ENCODE data around the gene GAS2L1.

Gene GAS2L1

DNA sequence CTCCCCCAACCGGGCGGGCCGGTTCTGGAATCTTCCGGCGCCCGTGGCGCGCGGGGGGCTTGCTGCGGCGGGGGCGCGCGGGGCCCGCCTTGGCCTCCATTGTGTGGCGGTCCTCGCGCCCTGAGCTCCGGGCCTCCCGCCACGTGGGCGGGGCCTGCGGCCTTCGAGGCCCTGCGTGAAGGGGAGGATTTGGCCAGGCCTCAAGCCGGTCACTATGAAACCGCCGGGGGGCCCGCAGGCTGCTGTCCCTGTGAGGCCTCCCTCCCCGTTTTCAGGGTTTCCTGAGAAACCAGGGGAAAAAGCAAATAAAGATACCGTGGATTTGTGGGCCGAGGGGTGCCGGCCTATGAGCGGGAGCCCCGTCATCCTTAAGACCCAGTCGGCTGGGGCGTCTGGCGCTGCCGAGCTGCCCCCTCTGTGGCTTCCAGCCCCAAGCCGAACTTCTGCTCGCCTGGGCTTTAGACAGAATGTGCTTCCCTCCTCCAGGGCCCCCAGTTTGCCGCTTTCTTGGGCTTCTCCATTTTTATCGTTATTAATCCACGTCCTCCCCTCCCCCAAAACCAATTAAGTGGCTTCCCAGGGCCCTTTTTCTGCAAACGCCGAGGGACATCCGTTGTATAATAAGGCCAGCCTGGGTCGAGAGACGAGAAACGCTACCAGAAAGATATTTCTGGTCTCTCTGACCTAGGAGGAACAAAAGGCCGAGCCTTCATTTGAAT, 37.8 kb upstream of the GAS2L1 start:
- TF ChIP-seq ZNF274 (IDR thresholded peaks at IDR 0.05; ENCODE audit: low read depth, low read length), result no peak
- H3K4me3 ChIP-seq (ENCODE audit: low read length), result peak overlapping the region; percentile 82

DNA sequence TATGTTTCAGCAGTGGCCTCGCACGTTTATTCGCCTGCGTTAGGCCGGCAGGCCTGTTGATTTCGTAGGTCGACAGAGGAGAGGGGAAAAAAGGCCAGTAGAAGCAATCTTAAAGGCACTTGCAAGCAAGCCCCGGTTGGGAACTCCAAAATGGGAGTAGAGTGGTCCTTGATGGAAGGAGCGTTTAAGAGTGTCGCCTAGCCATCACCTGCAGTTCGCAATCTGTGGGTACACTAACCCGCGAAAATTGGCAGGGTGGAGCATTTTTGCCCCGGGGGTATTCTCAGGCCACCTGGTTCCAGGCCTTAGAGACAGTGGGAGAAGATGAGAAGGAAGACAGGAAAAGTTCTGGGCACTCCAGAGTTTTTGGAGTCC, 37.2 kb upstream of the GAS2L1 start:
- H3K4me3 ChIP-seq (ENCODE audit: low read length), result peak overlapping the region; percentile 82
- TF ChIP-seq ZNF274 (IDR thresholded peaks at IDR 0.05; ENCODE audit: low read depth, low read length), result no peak

DNA sequence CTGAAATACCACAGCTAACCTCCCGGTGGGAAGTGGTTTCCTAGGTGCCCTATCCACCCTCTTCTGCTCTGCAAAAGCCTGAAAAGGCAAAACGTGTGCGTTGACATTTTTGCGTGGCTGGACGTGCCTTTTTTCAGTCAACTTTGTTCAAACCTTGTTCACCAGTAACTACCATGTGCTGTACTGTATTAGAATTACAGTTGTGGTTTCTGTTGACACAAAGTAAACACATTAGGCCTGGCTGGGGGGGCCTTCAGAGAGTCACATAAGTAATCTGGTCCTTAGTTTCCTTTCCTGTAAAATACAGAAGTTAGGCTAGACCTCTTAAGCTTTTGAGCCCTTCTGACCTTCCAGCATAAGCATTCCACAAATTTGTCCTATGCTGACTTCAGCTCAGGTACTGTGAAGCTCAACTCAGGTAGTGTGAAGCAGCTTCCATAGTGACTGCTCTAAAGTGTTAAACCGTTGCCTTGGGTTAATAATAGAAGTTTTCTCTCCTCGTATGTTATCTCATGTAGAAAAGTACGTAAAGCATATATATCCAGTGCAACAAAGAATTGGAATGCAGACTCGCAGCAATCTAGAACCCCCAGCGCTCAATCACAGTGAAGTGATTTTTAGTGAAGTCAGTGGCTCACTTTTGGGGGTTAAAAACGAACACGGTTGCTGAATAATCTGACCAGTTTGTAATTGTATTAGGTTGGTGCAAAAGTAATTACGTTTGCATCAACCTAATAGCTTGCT, 36.5 kb upstream of the GAS2L1 start:
- TF ChIP-seq ZNF274 (IDR thresholded peaks at IDR 0.05; ENCODE audit: low read depth, low read length), result no peak
- peak overlapping the region; percentile 82 for H3K4me3 ChIP-seq (ENCODE audit: low read length)

DNA sequence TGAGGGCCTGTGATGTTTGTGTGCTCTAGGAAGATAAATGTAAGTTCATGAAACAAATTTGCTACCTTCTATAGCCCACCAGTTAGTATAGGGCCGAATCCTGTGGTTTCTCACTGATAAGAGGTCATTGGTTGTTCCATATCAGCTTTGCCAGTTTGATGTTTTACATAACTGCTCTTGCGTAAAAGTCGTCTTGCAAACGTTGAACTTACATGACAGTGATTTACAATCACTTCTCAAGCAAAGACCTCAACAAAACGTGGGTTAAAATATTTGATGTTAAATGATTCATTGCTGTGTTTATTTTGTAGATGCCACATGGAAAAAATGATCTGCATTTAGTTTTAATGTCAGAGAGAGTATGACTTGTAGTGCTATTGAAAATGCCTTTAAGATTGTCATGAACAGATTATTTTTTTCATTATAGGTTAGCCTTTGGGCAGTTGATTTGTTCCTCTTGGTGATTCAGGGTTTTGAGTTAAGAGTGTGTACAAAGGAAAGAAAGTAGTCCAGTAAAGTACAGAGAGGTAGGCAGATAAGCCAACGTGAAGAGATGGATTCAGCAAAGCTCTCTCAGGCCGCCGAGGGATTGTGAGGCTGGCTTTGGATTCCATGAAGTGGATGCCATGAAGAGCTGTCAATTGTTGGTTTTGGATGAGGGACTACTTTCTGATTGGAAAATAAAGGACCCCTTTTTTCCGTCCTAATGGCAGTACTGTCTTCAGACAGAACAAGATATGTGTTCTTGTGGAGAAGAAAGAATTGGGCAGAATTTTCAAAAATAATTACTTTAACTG, 35.8 kb upstream of the GAS2L1 start:
- no peak for TF ChIP-seq ZNF274 (IDR thresholded peaks at IDR 0.05; ENCODE audit: low read depth, low read length)
- H3K4me3 ChIP-seq (ENCODE audit: low read length), result peak overlapping the region; percentile 82

DNA sequence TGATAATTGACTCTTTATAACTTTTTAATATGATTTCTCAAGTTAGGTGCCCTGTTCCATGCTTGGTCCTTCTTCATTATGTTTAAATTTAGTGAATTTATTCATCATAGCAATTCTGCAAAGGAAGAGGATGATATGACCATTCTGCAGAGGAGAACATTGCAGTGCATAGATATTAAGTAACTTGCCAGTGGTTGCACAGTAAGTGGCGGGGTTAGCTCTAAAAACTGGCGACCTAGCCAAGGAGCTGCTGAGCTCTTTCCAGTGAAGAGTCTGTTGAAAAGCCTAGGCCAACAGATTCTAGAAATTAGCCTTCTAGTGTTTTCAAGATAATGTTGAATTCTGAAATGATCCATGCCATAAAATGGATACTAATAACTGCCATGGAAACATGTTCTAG, 33.8 kb upstream of the GAS2L1 start:
- no peak for TF ChIP-seq ZNF274 (IDR thresholded peaks at IDR 0.05; ENCODE audit: low read depth, low read length)
- H3K4me3 ChIP-seq (ENCODE audit: low read length), result no peak overlapping the region

DNA sequence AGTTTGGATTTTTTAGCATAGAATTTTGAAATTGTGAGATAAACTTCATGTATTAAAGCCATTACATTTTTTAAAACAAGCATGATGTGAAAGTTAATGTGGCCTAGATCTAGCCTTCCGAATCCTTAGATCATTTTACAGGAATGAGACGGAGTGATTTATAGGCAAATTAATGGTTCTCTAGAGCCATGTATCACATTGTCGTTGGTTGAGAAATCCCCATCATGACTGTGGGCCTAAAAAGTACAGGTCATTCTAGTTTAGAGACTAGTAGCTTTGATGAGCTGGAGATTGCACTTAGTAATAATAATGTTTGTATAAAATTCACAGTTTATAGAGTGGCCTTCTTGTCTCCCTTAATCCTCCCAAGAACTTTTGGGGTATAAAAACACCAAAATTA, 31.3 kb upstream of the GAS2L1 start:
- H3K4me3 ChIP-seq (ENCODE audit: low read length), result no peak overlapping the region
- TF ChIP-seq ZNF274 (IDR thresholded peaks at IDR 0.05; ENCODE audit: low read depth, low read length), result no peak

DNA sequence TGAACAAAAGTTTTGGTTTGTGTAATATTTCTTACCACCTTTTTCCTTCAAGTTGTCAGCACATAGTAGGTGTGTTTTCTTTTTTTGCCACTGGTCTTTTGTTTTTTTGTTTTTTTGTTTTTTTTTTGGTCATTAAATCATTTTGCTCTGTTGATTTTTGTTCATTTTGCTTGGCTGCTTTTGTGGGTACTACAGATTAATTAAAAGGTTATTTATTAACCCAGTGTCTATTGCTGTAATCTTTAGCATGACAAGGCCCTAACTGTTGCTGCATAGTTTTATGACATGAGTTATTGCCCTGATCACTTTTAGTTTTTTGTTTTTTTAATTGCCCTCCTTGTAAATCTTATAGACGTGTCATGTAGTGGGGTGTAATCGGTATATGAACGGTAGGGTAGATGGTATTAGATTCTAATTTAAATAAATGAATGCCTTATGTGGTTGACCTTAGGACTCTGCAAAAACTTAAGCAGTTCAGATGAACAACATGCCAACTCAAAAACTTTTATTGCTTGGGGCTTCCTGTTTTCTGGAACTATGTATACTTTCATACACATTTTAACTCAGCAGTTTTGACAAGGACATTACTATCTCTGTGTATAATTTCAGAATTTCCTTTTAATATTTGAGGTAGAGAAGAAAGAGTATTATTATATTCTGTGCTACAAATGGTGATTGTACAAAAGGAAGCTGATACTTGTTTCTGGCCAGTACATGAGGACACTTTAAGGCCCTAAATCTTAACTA, 30.5 kb upstream of the GAS2L1 start:
- H3K4me3 ChIP-seq (ENCODE audit: low read length), result no peak overlapping the region
- TF ChIP-seq ZNF274 (IDR thresholded peaks at IDR 0.05; ENCODE audit: low read depth, low read length), result no peak

DNA sequence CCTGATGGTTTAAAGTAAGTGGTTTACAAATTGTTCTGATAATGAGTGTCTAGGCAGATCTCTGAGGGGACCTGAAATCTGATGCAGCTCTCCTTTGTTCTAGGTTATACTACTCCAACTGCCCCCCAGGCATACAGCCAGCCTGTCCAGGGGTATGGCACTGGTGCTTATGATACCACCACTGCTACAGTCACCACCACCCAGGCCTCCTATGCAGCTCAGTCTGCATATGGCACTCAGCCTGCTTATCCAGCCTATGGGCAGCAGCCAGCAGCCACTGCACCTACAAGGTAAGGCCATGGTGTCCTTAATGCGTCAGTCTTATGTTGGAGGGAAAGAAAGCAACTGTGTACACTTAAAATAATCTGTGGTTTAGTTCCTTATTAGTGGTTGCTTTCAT, 28.5 kb upstream of the GAS2L1 start:
- TF ChIP-seq ZNF274 (IDR thresholded peaks at IDR 0.05; ENCODE audit: low read depth, low read length), result no peak
- H3K4me3 ChIP-seq (ENCODE audit: low read length), result no peak overlapping the region

DNA sequence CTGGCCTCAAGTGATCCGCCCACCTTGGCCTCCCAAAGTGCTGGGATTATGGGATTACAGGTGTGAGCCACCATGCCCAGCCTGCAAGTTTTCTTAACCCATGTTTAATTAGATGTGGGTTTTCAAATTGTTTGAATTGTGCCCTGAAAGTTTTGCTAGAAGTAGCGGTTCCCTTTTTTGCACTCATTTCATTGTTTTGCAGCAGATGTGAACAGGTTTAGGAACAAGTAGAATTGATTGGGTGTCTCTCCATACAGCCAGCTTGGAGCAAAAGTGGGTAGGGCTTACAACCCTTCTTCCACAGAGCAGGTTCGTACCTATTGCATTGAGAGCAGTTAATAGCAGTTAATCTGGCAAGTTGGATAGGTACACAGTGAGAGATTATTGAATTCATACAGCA, 22.3 kb upstream of the GAS2L1 start:
- TF ChIP-seq ZNF274 (IDR thresholded peaks at IDR 0.05; ENCODE audit: low read depth, low read length), result no peak
- no peak overlapping the region for H3K4me3 ChIP-seq (ENCODE audit: low read length)

DNA sequence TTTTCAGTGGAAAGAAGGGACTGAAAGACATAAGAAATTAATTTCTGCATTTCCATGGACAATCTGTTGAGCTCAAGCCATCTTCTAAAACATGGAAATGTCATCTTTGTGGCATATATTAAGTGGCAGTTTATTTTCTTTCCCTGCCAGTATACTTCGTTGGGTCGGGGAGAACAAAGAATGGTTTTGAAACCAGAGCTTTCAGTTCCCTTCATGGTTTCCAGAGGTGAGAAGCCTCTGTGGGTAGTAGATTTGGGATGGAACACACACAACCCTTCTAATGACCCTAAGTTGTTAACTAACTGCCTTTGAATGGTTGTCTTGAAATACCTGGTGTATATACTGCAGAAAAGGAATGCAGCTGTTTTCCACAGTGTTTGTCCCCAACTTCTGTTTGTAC, 17.6 kb upstream of the GAS2L1 start:
- no peak overlapping the region for H3K4me3 ChIP-seq (ENCODE audit: low read length)
- TF ChIP-seq ZNF274 (IDR thresholded peaks at IDR 0.05; ENCODE audit: low read depth, low read length), result no peak

DNA sequence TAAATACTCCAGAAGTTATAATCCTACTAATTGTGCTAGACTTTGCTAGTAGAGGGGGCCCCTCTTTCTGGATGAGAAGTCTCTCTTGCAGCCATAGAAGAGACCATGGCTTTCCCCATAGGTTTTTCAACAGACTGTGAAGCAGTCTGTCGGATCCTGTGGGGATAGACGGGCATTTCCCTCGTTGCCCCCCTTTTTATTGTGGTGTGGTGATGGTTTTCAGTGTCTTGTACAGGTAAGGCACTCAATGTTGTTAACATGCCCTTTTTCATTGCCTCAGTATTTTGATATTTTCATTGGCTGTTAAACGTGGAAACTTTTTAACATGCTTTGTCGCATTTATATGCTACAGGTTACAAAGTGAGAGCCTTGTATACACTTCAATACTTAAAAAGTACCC, 16.4 kb upstream of the GAS2L1 start:
- no peak overlapping the region for H3K4me3 ChIP-seq (ENCODE audit: low read length)
- TF ChIP-seq ZNF274 (IDR thresholded peaks at IDR 0.05; ENCODE audit: low read depth, low read length), result no peak

DNA sequence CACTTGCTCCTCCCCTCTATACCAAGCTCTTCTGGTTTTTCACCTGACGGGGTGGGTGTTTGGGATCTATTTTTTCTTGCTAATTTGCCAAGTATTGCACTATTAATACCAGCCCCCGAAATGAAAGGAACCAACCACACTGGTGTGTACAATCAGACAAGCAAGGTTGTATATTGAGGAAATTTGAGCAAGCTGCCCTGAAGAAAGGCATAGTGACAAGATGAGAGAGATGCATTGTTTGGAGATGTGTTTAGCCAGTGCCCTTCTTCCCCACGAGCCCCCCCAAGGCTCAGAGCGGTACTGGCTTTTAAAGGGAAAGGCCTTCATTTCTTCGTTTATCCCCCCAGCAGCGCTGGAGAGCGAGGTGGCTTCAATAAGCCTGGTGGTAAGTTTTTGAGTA, 15.2 kb upstream of the GAS2L1 start:
- H3K4me3 ChIP-seq (ENCODE audit: low read length), result no peak overlapping the region
- TF ChIP-seq ZNF274 (IDR thresholded peaks at IDR 0.05; ENCODE audit: low read depth, low read length), result no peak

DNA sequence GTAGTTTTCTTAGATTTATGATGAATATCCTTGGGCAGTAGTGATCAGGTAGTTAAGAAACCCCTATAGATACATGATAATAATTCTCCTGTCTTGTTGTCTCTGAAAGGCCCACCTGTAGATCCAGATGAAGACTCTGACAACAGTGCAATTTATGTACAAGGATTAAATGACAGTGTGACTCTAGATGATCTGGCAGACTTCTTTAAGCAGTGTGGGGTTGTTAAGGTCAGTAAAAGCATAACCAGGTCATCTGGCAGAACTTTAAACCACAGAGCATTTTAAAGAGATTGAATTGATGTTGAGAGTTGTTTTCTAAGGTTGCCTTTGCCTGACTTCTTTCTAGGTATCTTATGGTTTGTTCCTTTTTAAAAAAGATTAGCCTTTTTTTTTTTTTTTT, 14.1 kb upstream of the GAS2L1 start:
- no peak for TF ChIP-seq ZNF274 (IDR thresholded peaks at IDR 0.05; ENCODE audit: low read depth, low read length)
- no peak overlapping the region for H3K4me3 ChIP-seq (ENCODE audit: low read length)

DNA sequence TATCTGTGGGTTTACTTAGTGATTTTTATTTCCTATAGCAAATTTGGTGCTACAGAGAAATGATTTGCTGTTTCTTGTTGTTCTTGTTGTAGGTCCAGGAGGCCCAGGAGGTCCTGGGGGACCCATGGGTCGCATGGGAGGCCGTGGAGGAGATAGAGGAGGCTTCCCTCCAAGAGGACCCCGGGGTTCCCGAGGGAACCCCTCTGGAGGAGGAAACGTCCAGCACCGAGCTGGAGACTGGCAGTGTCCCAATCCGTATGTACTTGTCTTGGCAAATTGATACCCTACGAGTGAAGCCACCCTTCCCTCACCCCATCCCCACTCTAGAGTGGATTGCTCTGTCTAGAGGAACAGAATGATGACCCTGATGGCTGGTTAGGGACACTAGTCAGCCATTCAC, 7.8 kb upstream of the GAS2L1 start:
- H3K4me3 ChIP-seq (ENCODE audit: low read length), result no peak overlapping the region
- TF ChIP-seq ZNF274 (IDR thresholded peaks at IDR 0.05; ENCODE audit: low read depth, low read length), result no peak
